Esophagus squamous epithelium (tissue), 5 donors: Measurements from ENCODE around the gene CD44. TPM values are rescaled to one million over a fixed set of nuclear protein-coding genes. Genes with fewer than 3 reads are reported as not detected.

Source experiments
- DNase-seq: peaks from one replicate; lab custom pipeline; 2025; lab: John Stamatoyannopoulos, UW
- H3K27ac ChIP-seq, 4 donors: fragments of 200-600 bp; sonication (generic); one replicate each; pipeline ENCODE4 v1.5.1; 2016 to 2019; ENCODE audit warnings: mild to moderate bottlenecking in 1 of 4
- H3K27me3 ChIP-seq, 4 donors: fragments of 200-600 bp; sonication (generic); 1 replicate in 3 of 4; 2 replicates in 1 of 4; pipeline versions ENCODE4 v1.5.1 to v1.6.0; 2017 to 2021; ENCODE audit warnings: antibody characterized with exemption in 1 of 4
- H3K36me3 ChIP-seq, 3 donors: fragments of 200-600 bp; sonication (generic); one replicate each; pipeline ENCODE4 v1.5.1; 2016 to 2019
- H3K4me1 ChIP-seq, 3 donors: fragments of 200-600 bp; sonication (generic); one replicate each; pipeline ENCODE4 v1.5.1; 2017 to 2019
- H3K4me3 ChIP-seq, 4 donors: fragments of 200-600 bp; sonication (generic); 1 replicate in 3 of 4; 2 replicates in 1 of 4; pipeline ENCODE4 v1.5.1; 2016 to 2019; ENCODE audit warnings: mild to moderate bottlenecking in 2 of 4, moderate library complexity in 1 of 4
- H3K9me3 ChIP-seq, 3 donors: fragments of 200-600 bp; sonication (generic); one replicate each; pipeline ENCODE4 v1.5.1; 2016 to 2019
- CTCF ChIP-seq, 6 experiments: fragments of 450-650 bp in 4 of 6; fragments of 200-600 bp in 2 of 6; sonication (generic) in 2 of 6; IDR thresholded peaks; one replicate each; pipeline ENCODE4 v1.5.1; 2016 to 2019; ENCODE audit warnings: antibody characterized with exemption in 6 of 6, mild to moderate bottlenecking in 4 of 6, moderate library complexity in 4 of 6
- POLR2A ChIP-seq, 4 donors: fragments of 450-650 bp; IDR thresholded peaks; one replicate each; pipeline ENCODE4 v1.6.1; 2017; ENCODE audit warnings: antibody characterized with exemption in 4 of 4, mild to moderate bottlenecking in 4 of 4, moderate library complexity in 3 of 4
- WGBS, 2 donors: methylation state at CpG; one replicate each; pipeline ENCODE4 v1.1.5; 2018; 5-methylcytosine and 5-hydroxymethylcytosine counted together
- intact Hi-C: fragments of 100-400 bp; cut with DNase I; formaldehyde crosslinking; loops from one replicate; pipeline ENCODE4 v1.15.0; 2022
- total RNA-seq, 4 donors: library from RNA; depleted of rRNA; stranded (reverse); fragments of >200 nt; gene quantifications; one replicate each; pipeline ENCODE4 v1.1.0, GENCODE V29; 2016
- donor health status: DM: yes; HTN: yes; CAD: no.

Gene CD44
- total RNA-seq, 4 donors from 2014 or later = 418 to 565 (median 463) TPM

DNA sequence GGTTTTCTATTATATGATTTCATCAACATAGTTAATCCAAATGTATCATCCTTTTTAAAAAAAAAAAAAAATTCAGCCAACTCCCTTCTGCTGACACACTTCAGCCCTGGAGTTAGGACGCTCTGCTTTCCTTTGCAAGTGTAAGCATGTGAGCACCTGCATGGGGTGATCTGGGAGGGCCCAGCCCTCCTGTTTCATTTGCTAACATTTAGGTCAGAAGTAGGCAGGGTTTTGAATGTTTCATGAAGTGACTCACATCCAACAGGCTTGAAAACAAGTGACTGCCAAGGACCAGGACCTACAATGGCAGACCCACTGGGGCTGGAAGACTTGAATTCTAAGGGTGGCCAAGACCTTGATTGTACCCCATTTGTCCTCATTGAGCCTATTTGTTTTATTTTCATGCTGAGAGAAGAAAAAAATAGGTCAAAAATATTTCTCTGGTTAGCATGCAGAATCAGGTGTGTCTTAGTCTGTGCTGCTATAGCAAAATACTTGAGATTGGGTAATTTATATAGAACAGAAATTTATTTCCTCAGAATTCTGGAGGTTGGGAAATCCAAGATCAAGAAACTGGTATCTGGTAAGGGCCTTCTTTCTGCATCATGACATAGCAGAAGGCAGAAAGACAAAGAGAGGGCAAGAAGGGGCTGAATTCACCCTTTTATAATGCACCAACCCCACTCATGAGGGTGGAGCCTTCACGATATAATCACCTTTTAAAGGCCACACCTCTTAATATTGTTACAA lies 137.6 kb downstream of the CD44 start:
- H3K4me1 ChIP-seq = peaks cover 19 to 38% (median 20%) of the 10 kb centered on the region in 3 donors
- H3K27ac ChIP-seq = peak overlapping the region in 3 of 4 donors; percentile 67 to 90 (median 88)
- no peak overlapping the region for H3K4me3 ChIP-seq
- no peaks in the 10 kb centered on the region for H3K27me3 ChIP-seq
- no peak for TF ChIP-seq CTCF (IDR thresholded peaks at IDR 0.05)
- TF ChIP-seq POLR2A (IDR thresholded peaks at IDR 0.05) = no peak
- 46 to 49% methylated on average over 2 of the region's 2 CpGs for WGBS, 2 donors
- H3K36me3 ChIP-seq = no peaks in the 10 kb centered on the region
- intact Hi-C loops = no loop called here
- DNase-seq = peak; percentile 2
- no peaks in the 10 kb centered on the region for H3K9me3 ChIP-seq

DNA sequence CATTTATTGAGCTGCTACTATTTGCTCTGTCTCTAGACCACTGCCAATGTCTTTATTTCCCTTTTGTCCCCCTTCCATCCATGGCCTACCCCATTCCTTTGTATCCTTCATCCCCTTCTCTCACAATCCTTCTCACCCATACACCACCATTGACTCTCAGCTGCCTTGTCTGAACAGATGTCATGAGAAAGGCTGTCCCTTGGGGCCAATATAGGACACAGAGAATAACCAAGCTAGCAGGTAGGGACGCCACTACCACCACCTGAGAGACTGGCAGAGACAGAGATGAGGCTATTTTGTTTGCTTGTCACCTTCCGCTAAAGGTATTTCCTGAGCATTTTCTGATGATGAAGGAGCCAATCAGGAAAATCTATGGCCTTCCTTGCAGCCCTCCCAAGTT lies 138.9 kb downstream of the CD44 start:
- no peak for TF ChIP-seq CTCF (IDR thresholded peaks at IDR 0.05)
- no peak for TF ChIP-seq POLR2A (IDR thresholded peaks at IDR 0.05)

DNA sequence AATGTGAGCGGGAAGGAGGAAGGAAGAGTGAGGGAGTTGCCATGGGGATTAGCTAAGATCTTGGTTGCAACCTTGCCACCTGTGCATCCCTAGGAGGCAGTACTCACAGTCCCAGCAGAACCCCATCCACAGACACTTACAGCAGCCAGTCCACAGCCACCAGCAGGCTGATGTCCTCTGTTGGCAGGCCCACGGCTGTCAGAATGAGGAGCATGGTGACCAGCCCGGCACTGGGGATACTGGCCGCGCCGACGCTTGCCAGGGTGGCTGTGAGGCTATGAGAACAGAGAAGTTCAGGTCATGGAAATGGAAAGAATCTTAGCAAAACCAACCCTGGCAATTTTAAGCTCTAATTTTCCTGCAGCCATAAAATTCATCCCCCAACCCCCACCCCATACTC lies 141.8 kb downstream of the CD44 start:
- H3K27me3 ChIP-seq = no peaks in the 10 kb centered on the region
- intact Hi-C loops = no loop called here
- no peak for DNase-seq
- H3K27ac ChIP-seq = peak overlapping the region; percentile 21 to 87 (median 74)
- no peak overlapping the region for H3K4me3 ChIP-seq
- WGBS, 2 donors = 71 to 80% methylated on average over 7 of the region's 7 CpGs
- no peaks in the 10 kb centered on the region for H3K36me3 ChIP-seq
- TF ChIP-seq CTCF (IDR thresholded peaks at IDR 0.05) = no peak
- TF ChIP-seq POLR2A (IDR thresholded peaks at IDR 0.05) = no peak
- no peaks in the 10 kb centered on the region for H3K9me3 ChIP-seq
- H3K4me1 ChIP-seq = peaks cover 10 to 34% (median 18%) of the 10 kb centered on the region in 3 donors

More for the DNA sequence above, 138.9 kb downstream of the CD44 start:
- Histone ChIP-seq H3K4me1 (peaks cover 19 to 49% (median 28%) of the 10 kb centered on the region in 3 donors), H3K9me3 (no peaks in the 10 kb centered on the region), H3K4me3 (no peak overlapping the region), H3K27me3 (no peaks in the 10 kb centered on the region), H3K27ac (no peak overlapping the region), H3K36me3 (no peaks in the 10 kb centered on the region)
- intact Hi-C loops = no loop called here
- WGBS, 2 donors = 70 to 89% methylated on average over 2 of the region's 2 CpGs
- no peak for DNase-seq

GRCh38 chr11:35281169-35281688 lies 142.3 kb downstream of the CD44 start:
- Histone ChIP-seq H3K27ac (peak overlapping the region; percentile 21 to 87 (median 74)), H3K36me3 (no peaks in the 10 kb centered on the region), H3K4me3 (no peak overlapping the region), H3K27me3 (no peaks in the 10 kb centered on the region), H3K4me1 (peaks cover 6 to 29% (median 14%) of the 10 kb centered on the region in 3 donors), H3K9me3 (no peaks in the 10 kb centered on the region)
- TF ChIP-seq CTCF (IDR thresholded peaks at IDR 0.05) (no peak), POLR2A (IDR thresholded peaks at IDR 0.05) (no peak)
- intact Hi-C loops = no loop called here
- WGBS, 2 donors = 72 to 83% methylated on average over 5 of the region's 5 CpGs
- DNase-seq = no peak

Other genes with a start within 250 kb of the CD44 start
- gene APIP, start 222.8 kb upstream of the CD44 start, total RNA-seq = 10 to 100 TPM; 11.5 to 21.9 (median 17.2) TPM
- gene PDHX, start 222.6 kb upstream of the CD44 start, total RNA-seq = 10 to 100 TPM; 14.1 to 29.9 (median 25.7) TPM